ENCODE measurements around the gene TPPP3.

TPPP3 gene

DNA sequence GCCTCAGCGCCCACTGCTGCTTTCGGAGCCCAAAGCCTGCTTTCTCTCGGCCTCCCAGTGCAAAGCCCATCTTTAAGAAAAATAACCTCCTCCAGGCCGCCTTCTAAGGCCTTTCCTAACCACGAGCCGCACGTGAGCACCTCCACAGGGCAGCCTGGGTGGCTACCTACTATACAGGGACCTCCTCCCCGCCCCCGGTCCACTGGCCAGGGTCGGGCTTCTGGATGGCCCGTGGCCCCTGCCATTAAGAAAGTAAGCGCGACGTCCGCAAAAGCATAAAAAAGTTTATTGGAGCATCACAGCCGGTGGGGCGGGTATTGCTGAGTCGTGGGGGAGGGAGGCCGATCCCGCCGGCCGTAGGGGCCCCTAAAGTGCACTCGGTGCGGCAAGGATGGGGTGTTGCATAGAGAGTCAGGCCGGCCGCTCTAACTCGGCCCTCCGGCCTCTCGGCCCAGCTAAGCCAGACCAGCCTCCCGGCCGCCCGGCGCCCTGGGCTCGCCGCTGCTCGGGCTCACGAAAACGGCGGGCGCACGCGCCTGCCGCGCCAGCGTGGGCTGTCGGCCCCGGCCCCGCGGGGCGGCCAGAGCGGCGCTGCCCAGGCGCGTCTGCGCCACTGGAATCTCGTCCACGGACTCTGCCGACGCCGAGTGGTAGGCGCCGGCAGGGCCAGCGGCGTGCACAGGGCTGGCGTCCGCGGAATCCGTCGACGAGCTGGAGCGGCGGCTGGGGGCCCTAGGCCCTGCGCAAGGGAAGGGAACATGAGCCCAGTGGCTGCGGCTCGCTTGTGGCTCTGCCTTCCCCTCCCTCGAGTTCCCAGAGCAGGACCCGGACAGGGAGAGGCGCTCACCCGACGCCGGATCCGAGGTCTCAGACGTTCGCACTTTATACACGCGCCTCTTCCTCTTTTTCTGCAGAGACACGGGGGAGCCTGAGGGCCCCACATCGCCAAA lies 1.1 kb upstream of the TPPP3 start:
- no peak for TF ChIP-seq ZFP3 (CRISPR knock-in tag; IDR thresholded peaks at IDR 0.05)
- TF ChIP-seq ESRRG (CRISPR knock-in tag; IDR thresholded peaks at IDR 0.05) = no peak
- TF ChIP-seq, protein P1, sequence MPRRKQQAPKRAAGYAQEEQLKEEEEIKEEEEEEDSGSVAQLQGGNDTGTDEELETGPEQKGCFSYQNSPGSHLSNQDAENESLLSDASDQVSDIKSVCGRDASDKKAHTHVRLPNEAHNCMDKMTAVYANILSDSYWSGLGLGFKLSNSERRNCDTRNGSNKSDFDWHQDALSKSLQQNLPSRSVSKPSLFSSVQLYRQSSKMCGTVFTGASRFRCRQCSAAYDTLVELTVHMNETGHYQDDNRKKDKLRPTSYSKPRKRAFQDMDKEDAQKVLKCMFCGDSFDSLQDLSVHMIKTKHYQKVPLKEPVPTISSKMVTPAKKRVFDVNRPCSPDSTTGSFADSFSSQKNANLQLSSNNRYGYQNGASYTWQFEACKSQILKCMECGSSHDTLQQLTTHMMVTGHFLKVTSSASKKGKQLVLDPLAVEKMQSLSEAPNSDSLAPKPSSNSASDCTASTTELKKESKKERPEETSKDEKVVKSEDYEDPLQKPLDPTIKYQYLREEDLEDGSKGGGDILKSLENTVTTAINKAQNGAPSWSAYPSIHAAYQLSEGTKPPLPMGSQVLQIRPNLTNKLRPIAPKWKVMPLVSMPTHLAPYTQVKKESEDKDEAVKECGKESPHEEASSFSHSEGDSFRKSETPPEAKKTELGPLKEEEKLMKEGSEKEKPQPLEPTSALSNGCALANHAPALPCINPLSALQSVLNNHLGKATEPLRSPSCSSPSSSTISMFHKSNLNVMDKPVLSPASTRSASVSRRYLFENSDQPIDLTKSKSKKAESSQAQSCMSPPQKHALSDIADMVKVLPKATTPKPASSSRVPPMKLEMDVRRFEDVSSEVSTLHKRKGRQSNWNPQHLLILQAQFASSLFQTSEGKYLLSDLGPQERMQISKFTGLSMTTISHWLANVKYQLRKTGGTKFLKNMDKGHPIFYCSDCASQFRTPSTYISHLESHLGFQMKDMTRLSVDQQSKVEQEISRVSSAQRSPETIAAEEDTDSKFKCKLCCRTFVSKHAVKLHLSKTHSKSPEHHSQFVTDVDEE (CRISPR knock-in tag; IDR thresholded peaks at IDR 0.05) = no peak
- no peak for TF ChIP-seq ZNF565 (CRISPR knock-in tag; conservative IDR thresholded peaks at IDR 0.05; ENCODE audit: low read depth)
- TF ChIP-seq OSR1 (CRISPR knock-in tag; IDR thresholded peaks at IDR 0.05) = no peak
- no peak for TF ChIP-seq BACH2 (CRISPR knock-in tag; IDR thresholded peaks at IDR 0.05; ENCODE audit: borderline replicate concordance)
- TF ChIP-seq ZFP30 (CRISPR knock-in tag; IDR thresholded peaks at IDR 0.05) = no peak
- TF ChIP-seq CSRNP3 (CRISPR knock-in tag; IDR thresholded peaks at IDR 0.05) = no peak
- no peak for ATAC-seq

GRCh38 chr16:67393788-67394154 lies 473 bp upstream of the TPPP3 start:
- TF ChIP-seq ZFP30 (CRISPR knock-in tag; IDR thresholded peaks at IDR 0.05) = no peak
- no peak for TF ChIP-seq BACH2 (CRISPR knock-in tag; IDR thresholded peaks at IDR 0.05; ENCODE audit: borderline replicate concordance)
- TF ChIP-seq CSDC2 (CRISPR knock-in tag; IDR thresholded peaks at IDR 0.05) = no peak
- no peak for TF ChIP-seq ZNF70 (CRISPR knock-in tag; IDR thresholded peaks at IDR 0.05)
- TF ChIP-seq ISL1 (CRISPR knock-in tag; IDR thresholded peaks at IDR 0.05) = no peak
- no peak for TF ChIP-seq OSR1 (CRISPR knock-in tag; IDR thresholded peaks at IDR 0.05)
- no peak for TF ChIP-seq ESRRG (CRISPR knock-in tag; IDR thresholded peaks at IDR 0.05)
- TF ChIP-seq ARNTL (CRISPR knock-in tag; IDR thresholded peaks at IDR 0.05; ENCODE audit: borderline replicate concordance, low read depth) = no peak
- TF ChIP-seq CREB5 (CRISPR knock-in tag; IDR thresholded peaks at IDR 0.05; ENCODE audit: low read depth) = no peak
- TF ChIP-seq PPARA (CRISPR knock-in tag; IDR thresholded peaks at IDR 0.05; ENCODE audit: borderline replicate concordance) = no peak
- no peak for TF ChIP-seq POU6F1 (CRISPR knock-in tag; IDR thresholded peaks at IDR 0.05; ENCODE audit: borderline replicate concordance, low read depth)
- no peak for TF ChIP-seq CSRNP3 (CRISPR knock-in tag; IDR thresholded peaks at IDR 0.05)
- TF ChIP-seq ZFP3 (CRISPR knock-in tag; IDR thresholded peaks at IDR 0.05) = no peak
- no peak for TF ChIP-seq SNAI2 (CRISPR knock-in tag; IDR thresholded peaks at IDR 0.05)
- TF ChIP-seq, protein P2, sequence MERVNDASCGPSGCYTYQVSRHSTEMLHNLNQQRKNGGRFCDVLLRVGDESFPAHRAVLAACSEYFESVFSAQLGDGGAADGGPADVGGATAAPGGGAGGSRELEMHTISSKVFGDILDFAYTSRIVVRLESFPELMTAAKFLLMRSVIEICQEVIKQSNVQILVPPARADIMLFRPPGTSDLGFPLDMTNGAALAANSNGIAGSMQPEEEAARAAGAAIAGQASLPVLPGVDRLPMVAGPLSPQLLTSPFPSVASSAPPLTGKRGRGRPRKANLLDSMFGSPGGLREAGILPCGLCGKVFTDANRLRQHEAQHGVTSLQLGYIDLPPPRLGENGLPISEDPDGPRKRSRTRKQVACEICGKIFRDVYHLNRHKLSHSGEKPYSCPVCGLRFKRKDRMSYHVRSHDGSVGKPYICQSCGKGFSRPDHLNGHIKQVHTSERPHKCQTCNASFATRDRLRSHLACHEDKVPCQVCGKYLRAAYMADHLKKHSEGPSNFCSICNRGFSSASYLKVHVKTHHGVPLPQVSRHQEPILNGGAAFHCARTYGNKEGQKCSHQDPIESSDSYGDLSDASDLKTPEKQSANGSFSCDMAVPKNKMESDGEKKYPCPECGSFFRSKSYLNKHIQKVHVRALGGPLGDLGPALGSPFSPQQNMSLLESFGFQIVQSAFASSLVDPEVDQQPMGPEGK (CRISPR knock-in tag; IDR thresholded peaks at IDR 0.05; ENCODE audit: borderline replicate concordance) = no peak
- TF ChIP-seq ZNF8 (CRISPR knock-in tag; IDR thresholded peaks at IDR 0.05) = no peak
- no peak for ATAC-seq

Measured in SK-N-SH treated with all-trans-retinoic acid at 6 μM for 48 hours (cell line).